ENCODE data around the gene C14orf180.

Gene C14orf180

DNA sequence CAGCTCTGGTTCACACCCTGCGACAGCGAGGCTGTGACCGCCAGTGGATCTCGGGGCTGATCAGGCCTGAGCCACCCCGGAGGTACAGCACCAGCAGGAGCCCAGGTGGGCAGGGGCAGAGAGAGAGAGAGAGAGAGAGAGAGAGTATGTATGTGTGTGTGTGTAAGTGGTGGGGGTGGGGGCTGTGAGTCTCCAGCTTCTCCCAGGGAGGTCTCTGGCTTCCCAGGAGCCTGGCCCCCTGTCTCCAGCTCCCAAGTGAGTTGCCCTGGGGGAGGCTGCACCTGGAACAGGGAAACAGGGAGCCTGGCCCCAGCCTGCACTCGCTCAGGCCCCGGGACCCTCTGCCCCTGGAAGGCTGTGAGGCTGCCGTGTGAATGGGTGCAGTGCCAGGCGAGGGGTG is 2.0 kb downstream of the C14orf180 start:
- DNase-seq = no peak

DNA sequence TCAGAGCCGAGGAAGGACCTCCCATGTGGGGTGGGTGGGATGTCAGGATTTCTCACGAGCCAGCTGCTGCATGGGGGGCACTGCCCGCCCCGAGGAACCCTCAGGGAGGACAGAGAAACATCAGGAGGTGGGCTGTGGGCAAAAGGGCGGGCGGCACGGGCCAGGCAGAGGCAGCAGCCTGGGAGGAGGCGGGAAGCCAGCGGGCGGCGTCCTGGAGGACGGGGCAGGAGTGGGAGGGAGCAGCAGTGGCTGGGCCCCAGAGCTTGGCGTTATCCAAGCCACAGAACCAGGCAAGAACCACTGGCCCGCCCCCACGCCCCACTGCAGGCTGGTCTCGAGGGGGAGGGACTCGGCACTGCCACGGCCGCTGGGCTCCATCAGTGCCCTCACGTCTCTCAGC is 2.4 kb downstream of the C14orf180 start:
- DNase-seq = no peak

DNA sequence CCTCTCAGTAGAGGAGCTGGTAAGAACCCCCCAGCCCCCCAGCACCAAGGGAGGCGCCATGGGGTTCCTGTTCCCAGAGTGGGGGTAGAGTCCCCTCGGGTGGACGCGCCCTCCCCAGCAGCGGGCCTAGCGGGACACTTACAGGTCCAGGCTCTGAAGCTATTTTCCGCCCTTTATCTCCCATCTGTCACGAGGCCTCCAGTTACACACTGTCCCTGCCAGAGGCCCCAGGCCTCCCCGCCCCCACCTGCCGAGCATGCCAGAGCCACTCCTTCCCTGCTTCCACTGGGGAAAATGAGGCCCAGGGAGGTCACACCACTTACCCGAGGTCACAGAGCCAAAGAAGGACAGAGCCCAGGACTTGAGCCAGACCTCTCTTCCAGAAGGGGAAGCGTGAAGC is 3.1 kb downstream of the C14orf180 start:
- no peak for DNase-seq

DNA sequence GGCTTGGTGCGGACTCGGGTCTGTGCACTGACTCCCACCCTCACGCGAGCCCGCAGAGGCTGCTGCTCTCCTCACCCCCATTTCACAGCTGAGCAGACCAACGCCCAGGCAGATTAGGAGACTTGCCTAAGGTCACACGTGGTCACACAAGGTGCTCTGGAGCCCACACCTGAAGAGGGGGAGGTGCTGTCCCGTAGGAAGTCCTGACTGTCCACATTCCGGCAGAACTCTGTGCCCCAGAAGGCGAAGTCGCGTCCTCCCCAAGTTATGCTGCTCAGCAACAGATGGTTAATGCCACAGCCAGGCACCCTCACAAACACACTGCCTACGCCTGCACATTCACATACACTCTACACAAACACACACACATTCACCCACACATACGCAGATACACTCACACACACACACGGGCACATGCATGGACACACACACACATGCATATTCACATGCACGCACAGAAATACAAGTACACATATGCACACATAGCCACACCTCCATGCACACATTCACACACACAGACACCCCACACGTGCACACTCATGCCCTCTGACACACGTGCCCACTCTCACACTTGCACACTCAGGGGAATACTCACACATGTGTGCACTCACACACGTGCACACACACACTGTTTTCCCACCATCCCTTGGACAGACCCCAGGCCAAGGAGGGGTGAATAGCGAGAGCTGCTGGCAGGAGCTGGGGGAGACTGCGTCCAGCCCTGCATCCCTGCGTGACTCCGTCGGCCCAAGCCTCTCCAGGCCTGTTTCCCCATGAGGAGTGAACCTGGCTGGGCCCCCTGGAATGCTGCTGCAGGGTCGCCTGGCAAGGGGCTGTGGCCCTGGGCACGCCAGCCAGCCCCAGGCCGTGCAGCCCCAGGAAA is 4.1 kb downstream of the C14orf180 start:
- DNase-seq = no peak

DNA sequence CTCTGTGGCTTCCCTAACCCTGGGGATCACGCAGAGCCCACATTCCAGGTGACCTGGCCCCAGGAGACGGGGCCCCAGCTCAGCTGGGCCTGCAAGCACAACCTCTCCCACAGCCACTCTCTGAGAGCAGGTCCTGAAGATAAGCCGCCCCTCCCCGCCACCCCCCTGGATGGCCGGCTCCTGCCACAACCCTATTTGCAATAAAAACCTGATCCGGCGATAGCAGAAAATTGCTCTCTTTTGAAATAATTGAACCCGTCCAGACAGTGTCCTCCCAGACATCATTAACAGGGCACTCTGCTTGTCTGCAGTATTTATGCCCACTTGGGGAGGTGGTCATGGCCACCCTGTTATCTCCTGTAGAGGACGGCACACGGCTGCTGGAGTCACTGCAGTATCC is 5.0 kb downstream of the C14orf180 start:
- DNase-seq = no peak

DNA sequence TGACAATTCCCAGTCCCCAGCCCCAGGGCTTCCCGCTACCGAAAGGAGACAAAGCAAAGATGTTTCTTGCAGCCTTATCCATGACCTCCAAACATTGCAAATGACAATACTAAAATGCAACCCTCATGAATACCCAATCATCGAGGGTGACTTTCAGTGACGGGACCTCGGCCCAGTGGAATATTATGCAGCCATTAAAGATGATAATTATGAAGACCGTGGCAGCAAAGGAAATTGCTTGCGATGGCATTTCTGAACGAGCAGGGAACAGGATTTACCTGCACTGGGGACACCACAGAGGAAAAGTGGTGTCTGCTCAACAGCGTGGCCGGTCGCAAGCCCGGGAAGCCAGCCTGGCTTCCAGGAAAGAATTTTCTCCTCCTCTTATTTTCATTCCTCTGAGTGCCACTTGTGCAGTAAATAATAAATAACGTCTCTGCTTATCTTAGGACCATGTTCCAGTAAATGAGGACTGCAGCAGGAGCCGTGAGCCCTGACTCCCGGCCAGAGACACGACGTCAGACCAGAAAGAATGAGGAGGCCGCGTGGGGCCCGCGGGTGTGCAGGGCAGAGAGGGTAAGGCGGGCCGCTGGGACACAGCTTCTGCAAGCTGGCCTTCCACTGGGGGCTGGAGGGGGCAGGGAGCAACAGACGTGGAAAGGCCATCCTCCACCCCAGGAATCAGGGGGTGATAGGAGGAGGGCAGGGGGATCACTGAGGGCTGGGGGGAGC is 6.6 kb downstream of the C14orf180 start:
- no peak for DNase-seq

DNA sequence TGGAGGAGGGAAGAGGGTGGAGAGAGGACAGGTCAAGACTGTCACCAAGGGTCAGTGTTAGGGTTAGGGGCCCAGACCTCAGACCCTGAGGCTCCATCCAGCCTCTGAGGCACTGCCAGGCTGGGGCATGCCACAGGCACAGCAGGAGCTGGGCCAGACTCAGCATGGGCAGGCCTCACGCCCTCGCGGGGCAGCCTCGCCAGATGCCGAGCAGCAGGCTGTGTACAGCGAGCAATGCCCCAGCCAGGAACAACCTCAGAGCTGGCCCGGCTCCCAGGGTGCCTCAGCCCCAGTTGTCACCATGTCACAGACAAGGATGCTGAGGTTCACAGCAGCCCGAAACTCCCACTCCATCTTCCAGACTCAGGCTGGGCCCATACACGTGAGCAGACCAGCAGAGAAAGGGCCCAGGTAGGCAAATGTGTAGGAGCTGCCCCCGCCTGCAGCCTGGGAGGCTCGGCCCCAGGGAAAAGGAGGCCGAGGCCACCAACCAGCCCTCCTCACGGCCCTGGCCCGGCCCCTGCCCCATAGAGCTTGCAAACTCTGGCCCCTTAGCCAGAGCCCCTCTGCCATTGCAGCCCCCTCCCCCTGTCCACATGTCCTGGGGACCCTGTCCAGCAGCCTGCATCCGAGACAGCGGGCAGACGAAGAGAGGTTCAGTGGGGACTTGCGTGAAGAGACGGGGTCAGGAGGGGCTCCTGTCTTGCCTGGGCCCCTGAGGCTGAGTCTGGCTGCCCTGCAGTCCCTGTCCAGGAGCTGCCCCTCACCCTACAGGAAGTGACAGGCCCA is 7.5 kb downstream of the C14orf180 start:
- no peak for DNase-seq

DNA sequence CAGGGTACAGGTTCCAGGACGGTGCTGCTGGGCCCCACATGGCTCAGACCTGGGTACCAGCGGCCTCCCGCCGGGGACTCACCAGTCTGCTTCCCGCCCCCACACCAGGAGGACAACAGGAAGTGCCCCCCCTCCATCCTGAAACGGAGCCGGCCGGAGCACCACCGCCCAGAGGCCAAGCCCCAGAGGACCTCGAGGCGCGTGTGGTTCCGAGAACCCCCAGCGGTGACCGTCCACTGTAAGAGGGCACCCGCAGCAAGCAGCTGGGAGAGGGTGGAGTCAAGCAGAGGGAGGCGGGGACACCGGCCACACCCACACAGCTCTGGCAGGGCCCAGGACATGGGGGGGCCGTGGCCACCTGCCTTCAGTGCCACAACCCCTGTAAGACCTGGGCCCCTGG is 8.1 kb downstream of the C14orf180 start:
- no peak for DNase-seq

DNA sequence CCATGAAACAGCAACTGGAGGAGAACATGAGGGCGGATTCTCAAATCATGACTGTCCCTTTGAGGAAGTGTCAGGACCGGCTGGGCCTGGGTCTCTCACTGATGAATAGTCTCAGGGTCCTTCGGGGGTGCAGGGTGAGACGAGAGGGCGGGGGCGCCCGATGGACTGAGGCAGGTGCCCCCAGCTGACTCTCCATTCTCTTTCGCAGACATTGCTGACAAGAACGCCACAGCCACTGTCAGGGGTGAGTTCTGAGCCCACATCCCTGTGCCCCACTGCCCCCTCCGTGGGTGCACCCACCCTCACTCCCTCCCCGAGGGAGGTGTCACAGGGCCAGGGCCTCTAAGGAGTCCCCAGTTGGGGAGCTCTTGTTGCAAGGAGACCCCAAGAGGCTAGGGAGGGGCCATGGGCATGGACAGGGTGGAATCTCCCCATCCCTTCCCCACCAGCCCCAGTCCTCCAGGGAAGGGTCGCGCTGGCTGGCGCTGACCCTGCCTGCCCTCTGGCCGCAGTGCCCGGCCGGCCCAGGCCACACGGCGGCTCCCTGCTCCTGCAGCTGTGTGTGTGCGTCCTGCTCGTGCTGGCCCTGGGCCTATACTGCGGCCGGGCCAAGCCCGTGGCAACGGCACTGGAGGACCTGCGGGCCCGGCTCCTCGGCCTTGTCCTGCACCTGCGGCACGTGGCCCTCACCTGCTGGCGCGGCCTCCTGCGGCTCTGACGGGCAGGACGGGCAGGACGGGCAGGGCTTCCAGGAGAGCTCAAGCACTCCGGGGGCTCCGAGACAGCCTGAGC is 8.7 kb downstream of the C14orf180 start:
- peak; percentile 54 for DNase-seq

DNA sequence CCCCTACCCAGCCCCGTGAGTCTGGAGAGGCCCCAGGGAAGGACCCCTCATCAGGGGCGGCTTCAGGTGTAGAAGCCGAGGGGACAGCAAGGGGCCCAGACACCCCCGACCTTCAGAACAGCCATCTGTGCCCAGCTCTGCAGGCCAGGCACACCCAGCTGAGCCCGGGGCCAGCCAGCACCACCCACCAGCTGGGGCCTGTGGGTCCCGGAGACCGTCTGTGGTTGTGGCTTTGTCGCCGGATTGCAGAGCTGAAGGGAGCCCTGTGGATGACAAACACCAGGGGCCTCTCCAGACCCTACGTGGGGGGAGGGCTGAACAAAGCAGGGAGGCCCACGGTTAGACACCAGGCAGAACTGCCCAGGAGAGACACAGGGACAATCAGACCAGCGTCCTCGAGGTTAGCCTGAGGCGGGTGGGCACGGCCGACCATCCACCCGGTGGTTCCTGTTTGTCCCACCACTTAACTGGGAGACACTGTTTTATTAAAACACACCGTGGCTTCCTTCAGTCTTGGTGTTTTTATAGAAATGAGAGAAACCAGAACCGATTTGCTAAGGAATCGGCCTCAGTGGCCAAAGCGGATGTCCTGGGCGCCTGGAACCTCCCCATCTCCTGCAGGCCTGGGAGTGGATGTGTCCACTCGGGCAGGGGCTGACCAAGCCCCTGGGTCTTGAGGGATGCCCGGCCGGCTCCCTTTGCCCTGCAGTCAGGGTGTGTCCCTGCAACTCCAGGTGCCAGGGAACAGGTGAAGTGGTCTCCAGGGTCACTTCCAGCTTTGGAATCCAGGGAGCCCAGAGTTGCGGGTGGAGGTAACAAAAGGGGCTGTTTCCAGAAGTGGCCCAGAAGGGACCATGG is 10.0 kb downstream of the C14orf180 start:
- DNase-seq = no peak

DNA sequence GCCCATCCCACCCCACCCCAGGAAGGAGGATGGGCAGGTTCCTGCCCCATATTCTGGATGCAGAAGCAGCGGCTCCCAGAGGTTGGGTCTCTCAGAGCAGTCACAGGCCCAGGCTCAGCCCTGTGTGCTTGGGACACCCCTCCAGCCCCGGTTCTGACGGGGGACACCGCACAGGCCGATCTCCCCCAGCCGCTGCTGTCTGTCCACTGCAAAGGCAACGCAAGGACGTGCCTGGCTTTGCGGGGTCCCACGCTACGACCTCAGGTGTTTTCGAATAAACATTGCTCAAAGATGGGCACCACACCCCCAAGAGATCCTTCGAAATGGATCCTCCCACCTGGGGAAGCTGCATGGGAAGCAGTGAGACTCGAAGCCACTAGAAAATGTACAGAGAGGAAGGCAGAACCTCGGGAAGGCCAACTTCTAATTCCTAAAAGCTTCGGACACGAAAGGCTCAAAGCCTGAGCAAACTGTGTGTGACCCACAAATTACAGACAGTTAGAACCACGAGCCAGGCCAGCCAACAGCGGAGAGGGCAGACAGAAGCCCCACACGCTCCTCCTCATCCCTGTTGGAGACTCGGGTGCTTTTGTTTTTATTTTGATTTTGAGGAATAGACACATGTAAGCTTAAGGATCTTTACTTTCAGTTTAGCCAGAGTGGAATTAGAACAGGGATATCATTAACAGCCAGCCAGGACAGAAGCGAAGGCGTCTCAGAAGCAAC is 10.8 kb downstream of the C14orf180 start:
- no peak for DNase-seq

DNA sequence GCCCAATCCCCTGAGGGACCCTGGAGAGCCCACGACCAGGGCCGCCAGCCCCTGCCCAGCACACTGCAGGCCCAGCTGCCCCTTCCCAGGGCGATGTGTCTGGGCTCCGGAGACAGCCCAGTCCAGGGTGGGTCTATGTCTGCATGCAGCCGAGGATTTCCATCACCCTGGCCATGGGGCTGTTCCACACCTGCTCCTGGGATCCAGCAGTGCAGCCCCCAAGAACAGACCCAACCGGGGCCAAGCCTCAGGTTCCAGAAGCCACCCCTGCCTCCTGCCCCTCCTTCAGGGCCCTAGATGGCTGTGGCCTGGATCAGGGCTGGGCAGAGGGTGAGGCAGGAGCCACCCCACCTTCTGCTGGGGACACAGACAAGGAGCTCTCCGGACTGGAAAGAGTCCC is 11.5 kb downstream of the C14orf180 start:
- no peak for DNase-seq

DNA sequence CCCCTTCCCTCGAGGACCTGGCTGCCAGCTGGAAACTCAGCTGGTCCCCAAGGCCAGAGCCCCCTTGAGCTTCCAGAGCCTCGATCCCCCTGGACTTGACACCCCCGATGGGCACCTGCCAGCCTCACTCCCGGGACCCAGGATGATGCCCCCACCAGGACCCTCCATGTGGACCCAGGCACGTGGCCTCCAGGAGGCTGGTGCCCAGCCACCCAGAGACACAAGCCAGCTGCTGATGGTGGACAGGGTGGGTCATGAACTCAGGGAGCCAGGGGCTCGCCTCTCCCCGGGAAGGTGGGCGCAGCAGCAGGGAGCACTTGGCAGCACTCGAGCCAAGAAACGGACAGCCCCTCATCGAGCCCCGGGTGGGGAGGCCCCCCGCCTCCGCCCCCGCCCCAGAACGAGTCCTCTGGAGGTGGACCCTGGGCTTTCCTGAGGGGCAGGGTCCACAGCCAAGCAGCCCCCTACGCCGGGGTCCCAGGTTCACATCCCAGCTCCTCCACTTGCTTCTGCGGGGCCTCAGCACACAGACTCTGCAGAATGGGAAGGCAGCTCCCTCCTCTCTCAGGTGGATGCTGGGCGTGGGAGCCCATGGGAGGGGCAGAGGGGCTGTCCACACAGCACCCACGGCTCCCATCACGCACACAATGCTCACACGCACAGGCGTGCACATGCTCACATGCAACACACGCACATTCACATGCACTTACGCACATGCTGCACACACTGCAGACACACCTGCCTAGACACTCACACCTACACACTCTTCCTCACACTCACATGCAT is 12.1 kb downstream of the C14orf180 start:
- DNase-seq = no peak

DNA sequence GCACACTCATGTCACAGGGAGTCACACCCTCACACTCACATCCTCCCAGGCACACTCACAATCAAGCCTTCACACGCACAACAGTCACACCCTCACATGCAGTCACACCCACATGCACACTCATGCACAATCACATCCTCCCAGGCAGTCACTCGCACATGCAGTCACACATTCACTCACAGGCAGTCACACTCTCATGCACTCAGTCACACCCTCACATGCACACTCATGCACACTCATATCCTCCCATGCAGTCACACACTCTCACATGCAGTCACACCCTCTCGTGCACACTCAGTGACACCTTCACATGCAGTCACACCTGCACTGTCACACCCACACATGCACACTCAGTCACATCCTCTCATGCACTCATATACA is 12.7 kb downstream of the C14orf180 start:
- no peak for DNase-seq

DNA sequence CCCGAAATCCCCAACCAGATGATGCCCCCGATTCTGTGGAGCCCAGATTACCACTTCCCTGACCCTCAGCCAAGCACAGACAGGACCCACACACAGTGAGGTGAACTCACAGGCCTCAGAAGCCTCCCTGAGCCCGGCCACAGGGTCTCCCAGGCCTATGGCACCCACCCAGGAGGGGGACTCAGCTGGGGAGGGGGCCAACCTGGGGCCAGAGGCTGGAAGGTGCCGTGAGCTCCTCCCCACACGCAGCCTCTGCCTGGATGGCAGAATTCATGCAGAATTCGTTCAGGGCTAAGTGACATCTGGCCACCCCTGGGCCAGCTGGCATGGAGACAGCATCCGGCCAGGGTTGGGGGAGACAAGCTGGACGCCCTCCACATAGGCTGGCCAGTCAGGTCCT is 13.2 kb downstream of the C14orf180 start:
- no peak for DNase-seq

DNA sequence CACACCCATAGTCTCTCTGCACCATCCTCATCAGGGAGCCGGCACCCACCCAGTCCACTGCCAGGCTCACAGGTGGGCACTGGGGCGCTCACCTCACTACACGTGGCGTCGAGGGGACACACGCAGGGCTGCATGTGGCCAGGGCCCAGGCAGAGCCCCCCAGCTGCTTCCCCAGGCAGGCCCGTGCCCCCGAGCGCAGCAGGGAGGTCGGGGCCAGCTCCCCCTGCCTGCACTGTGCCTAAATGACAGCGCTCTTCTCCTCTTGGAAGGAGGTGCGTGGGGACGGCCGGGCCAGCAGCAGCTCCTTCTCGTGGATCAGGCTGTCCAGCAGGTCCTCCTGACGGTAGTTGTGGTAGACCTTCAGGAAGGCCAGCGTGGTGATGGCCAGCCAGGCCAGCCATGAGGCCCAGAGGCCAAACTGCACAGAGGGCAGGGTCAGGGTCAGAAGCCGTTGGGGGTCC is 13.7 kb downstream of the C14orf180 start:
- DNase-seq = no peak

DNA sequence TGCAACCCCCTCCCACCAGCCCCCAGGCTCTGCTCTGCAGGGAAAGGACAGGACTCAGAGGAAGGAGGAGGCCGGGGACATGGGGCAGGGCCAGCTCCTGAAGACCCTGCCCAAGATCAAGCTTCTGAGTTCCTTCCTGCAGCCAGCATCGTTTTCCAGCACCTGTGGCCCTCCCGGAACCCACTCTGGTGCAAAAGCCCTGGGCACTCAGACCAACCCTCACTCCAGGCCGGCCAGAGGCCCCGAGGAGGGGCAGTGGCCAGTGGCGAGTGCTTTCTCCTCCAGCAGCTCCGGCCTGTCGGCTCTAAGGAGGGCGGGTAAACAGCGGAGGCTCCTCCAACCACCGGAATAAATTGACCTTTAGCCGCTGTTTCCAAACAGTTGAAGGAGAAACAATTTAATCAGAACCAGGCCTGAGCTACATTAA is 14.2 kb downstream of the C14orf180 start:
- no peak for DNase-seq

DNA sequence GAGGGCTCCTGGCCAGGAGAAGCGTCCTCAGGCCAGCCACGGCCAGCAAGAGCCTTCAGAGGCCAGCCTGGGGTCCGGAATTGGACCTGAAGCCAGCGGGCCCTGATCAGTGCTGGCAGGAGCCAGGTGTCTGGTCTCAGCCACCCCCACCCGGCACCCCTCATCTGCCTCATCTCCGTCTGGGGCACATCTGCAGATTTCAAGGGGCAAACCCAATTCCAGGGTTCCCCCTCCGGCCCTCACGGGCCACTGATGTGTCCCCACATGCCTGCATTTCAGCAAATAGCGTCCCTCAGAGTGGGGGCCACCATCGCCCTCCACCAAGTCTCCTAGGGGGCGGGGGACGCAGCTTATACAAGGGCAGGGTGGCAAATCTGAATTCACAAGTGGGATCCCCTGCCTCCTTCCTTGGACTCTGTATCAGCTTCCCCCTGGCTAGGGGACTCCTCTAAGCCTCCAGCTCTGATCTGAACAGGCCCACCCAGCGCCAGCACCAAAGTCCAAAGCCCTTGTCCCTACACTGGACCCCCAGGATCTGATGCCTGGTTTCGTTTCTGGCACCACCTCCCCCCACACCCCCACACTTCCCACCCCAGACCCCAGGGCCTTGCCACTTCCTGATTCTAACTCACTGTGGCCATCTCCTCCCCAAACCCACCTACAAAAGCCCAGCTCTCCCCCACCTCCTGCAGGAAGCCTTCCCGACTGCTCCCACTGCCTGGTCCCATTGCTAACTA is 14.9 kb downstream of the C14orf180 start:
- no peak for DNase-seq

DNA sequence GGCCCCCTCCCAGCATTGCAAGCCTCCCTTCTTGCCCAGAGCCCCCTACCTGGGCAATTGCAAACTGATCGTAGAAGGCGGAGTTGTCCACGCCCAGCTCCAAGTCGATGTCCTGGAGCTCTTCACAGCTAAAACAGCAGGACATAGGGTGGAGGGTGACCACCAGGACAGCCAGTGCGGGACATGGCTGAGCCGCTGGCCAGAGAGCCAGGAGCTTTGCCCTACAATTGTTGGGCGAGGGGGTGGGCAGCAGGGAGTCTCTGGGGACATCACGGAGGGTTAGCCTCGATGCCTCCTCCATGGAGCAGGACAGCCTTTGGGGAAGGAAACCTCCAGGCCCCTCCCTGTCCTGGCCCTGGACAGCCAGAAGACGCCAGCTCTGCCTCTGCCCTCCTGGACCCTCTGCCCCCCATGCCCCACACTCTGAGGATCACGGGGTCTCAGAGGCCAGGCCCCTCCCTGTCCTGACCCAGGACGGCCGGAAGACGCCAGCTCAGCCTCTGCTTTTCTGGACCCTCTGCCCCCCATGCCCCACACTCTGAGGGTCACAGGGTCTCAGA is 15.6 kb downstream of the C14orf180 start:
- DNase-seq = no peak
